Neural cell (in vitro differentiated cells): ENCODE data around the gene ZNF594. TPM values are rescaled to one million over a fixed set of nuclear protein-coding genes. Genes with fewer than 3 reads are reported as not detected.

Experiments
- H2AFZ ChIP-seq: fragments of 200-600, 300-800 bp; sonication (generic), shearing (Covaris generic); 2 replicates; pipeline ENCODE4 v1.6.0; 2014; ENCODE audit warnings: low read depth, mild to moderate bottlenecking, antibody characterized with exemption, low read length, moderate library complexity
- H3F3A ChIP-seq: fragments of 200-600 bp; shearing (Covaris generic); 2 replicates; pipeline ENCODE4 v1.6.1; 2016; ENCODE audit warnings: mild to moderate bottlenecking, moderate library complexity, mixed read lengths, antibody characterized with exemption, low read length; ENCODE audit not compliant: insufficient read depth, poor library complexity, severe bottlenecking
- H3K27ac ChIP-seq: fragments of 200-600, 300-800 bp; sonication (generic), shearing (Covaris generic); 2 replicates; pipeline ENCODE4 v1.5.1; 2014; ENCODE audit warnings: mild to moderate bottlenecking, low read length, moderate library complexity
- H3K27me3 ChIP-seq: fragments of 300-800, 200-600 bp; sonication (generic), shearing (Covaris generic); 2 replicates; pipeline ENCODE4 v1.6.0; 2014; ENCODE audit warnings: mild to moderate bottlenecking, low read depth, low read length, moderate library complexity; ENCODE audit not compliant: insufficient read depth
- H3K36me3 ChIP-seq: fragments of 300-800, 200-600 bp; sonication (generic), shearing (Covaris generic); 2 replicates; pipeline ENCODE4 v1.5.1; 2014; ENCODE audit warnings: mild to moderate bottlenecking, antibody characterized with exemption, low read length, moderate library complexity; ENCODE audit not compliant: insufficient read depth
- H3K4me2 ChIP-seq: fragments of 300-800, 200-600 bp; sonication (generic), shearing (Covaris generic); 2 replicates; pipeline ENCODE4 v1.6.0; 2014; ENCODE audit warnings: mild to moderate bottlenecking, low read length
- H3K4me3 ChIP-seq: fragments of 300-800, 200-600 bp; sonication (generic), shearing (Covaris generic); 2 replicates; pipeline ENCODE4 v1.5.1; 2014; ENCODE audit warnings: mild to moderate bottlenecking, low read length, moderate library complexity
- H3K79me2 ChIP-seq: fragments of 200-600 bp; shearing (Covaris generic); replicated peaks from 2 replicates; pipeline ENCODE4 v1.6.0; 2014; ENCODE audit warnings: mild to moderate bottlenecking, low read length, moderate library complexity; ENCODE audit not compliant: insufficient read depth
- H3K9ac ChIP-seq: fragments of 300-800, 200-600 bp; sonication (generic), shearing (Covaris generic); 2 replicates; pipeline ENCODE4 v1.6.1; 2016; ENCODE audit warnings: mild to moderate bottlenecking, low read length, mixed read lengths
- H3K9me2 ChIP-seq: fragments of 200-600 bp; shearing (Covaris generic); 2 replicates; pipeline ENCODE4 v1.6.1; 2016; ENCODE audit warnings: mild to moderate bottlenecking, low read length, mixed read lengths; ENCODE audit not compliant: insufficient read depth
- H3K9me3 ChIP-seq: fragments of 200-600, 300-800 bp; sonication (generic), shearing (Covaris generic); 2 replicates; pipeline ENCODE4 v1.6.1; 2016; ENCODE audit warnings: mild to moderate bottlenecking, mixed run types, low read length, moderate library complexity, mixed read lengths
- H4K20me1 ChIP-seq: fragments of 200-600 bp; shearing (Covaris generic); 2 replicates; pipeline ENCODE4 v1.6.1; 2016; ENCODE audit warnings: mild to moderate bottlenecking, mixed run types; ENCODE audit not compliant: insufficient read depth
- EP300 ChIP-seq: fragments of 450-650 bp; conservative IDR thresholded peaks from 2 replicates; pipeline ENCODE4 v1.6.1; 2014; ENCODE audit warnings: antibody characterized with exemption, mild to moderate bottlenecking, moderate library complexity; ENCODE audit not compliant: poor library complexity, severe bottlenecking
- EZH2 ChIP-seq: fragments of 200-600, 300-800 bp; shearing (Covaris generic), sonication (generic); IDR thresholded peaks from 2 replicates; pipeline ENCODE4 v1.6.1; 2014; ENCODE audit warnings: antibody characterized with exemption, low read length, borderline replicate concordance, mild to moderate bottlenecking; ENCODE audit not compliant: insufficient read depth, poor library complexity, severe bottlenecking
- MXI1 ChIP-seq: fragments of 450-650 bp; conservative IDR thresholded peaks from 2 replicates; pipeline ENCODE4 v1.6.1; 2014; ENCODE audit warnings: antibody characterized with exemption, mild to moderate bottlenecking; ENCODE audit not compliant: poor library complexity, severe bottlenecking
- POLR2AphosphoS5 ChIP-seq: IDR thresholded peaks from 2 replicates; pipeline ENCODE4 v1.6.1; 2012
- RAD21 ChIP-seq: fragments of 450-650 bp; conservative IDR thresholded peaks from 2 replicates; pipeline ENCODE4 v1.6.1; 2014; ENCODE audit warnings: antibody characterized with exemption, mild to moderate bottlenecking, moderate library complexity
- SMC3 ChIP-seq: fragments of 450-650 bp; conservative IDR thresholded peaks from 2 replicates; pipeline ENCODE4 v1.6.1; 2014; ENCODE audit warnings: antibody characterized with exemption, mild to moderate bottlenecking, moderate library complexity; ENCODE audit not compliant: poor library complexity
- TAF1 ChIP-seq: IDR thresholded peaks from 2 replicates; pipeline ENCODE4 v1.6.1; 2012; ENCODE audit warnings: low read depth
- polyA plus RNA-seq: library from polyadenylated mRNA; depleted of rRNA; stranded (reverse); fragments of >200 nt; gene quantifications from 2 replicates; pipeline ENCODE4 v1.2.3, GENCODE V29; 2014
- TF ChIP-seq, protein P1 (sequence below): IDR thresholded peaks from 2 replicates; pipeline ENCODE4 v1.6.1; 2012; ENCODE audit warnings: borderline replicate concordance
- TF ChIP-seq, protein P2 (sequence below): fragments of 450-650 bp; IDR thresholded peaks from 2 replicates; pipeline ENCODE4 v1.5.1; 2014; ENCODE audit warnings: antibody characterized with exemption, mild to moderate bottlenecking, moderate library complexity; ENCODE audit not compliant: poor library complexity, severe bottlenecking

The ZNF594 gene
- polyA plus RNA-seq, 1 donor from 2014 or later = 28.2 TPM

DNA sequence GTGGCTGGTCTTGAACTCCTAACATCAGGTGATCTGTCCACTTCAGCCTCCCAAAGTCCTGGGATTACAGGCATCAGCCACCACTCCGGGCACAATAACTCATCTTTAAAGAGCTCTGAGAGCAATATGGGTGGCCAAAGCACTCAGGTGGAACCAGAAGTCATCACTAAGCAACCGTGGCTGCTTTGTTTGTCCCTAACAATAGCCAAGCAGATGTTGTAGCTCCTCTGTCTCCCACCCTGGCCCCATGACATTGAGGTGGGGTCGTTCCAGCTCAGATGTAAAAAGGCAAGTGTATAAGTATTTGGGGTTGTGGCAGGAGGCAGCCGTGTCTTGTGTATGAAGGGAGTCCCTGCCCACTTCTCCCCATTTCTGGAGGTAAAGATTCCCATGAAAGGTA, 46.7 kb upstream of the ZNF594 start:
- Histone ChIP-seq H3K4me2 (no peak overlapping the region), H3K27ac (no peak overlapping the region), H2AFZ (no peak overlapping the region), H3K27me3 (no peaks in the 10 kb centered on the region), H3K4me3 (no peak overlapping the region), H3K79me2 (no peaks in the 10 kb centered on the region), H3F3A (no peaks in the 10 kb centered on the region), H3K9ac (no peak overlapping the region), H3K9me3 (no peaks in the 10 kb centered on the region), H3K36me3 (no peaks in the 10 kb centered on the region), H3K9me2 (no peaks in the 10 kb centered on the region), H4K20me1 (no peaks in the 10 kb centered on the region)
- TF ChIP-seq, protein P1, sequence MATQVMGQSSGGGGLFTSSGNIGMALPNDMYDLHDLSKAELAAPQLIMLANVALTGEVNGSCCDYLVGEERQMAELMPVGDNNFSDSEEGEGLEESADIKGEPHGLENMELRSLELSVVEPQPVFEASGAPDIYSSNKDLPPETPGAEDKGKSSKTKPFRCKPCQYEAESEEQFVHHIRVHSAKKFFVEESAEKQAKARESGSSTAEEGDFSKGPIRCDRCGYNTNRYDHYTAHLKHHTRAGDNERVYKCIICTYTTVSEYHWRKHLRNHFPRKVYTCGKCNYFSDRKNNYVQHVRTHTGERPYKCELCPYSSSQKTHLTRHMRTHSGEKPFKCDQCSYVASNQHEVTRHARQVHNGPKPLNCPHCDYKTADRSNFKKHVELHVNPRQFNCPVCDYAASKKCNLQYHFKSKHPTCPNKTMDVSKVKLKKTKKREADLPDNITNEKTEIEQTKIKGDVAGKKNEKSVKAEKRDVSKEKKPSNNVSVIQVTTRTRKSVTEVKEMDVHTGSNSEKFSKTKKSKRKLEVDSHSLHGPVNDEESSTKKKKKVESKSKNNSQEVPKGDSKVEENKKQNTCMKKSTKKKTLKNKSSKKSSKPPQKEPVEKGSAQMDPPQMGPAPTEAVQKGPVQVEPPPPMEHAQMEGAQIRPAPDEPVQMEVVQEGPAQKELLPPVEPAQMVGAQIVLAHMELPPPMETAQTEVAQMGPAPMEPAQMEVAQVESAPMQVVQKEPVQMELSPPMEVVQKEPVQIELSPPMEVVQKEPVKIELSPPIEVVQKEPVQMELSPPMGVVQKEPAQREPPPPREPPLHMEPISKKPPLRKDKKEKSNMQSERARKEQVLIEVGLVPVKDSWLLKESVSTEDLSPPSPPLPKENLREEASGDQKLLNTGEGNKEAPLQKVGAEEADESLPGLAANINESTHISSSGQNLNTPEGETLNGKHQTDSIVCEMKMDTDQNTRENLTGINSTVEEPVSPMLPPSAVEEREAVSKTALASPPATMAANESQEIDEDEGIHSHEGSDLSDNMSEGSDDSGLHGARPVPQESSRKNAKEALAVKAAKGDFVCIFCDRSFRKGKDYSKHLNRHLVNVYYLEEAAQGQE = no peak
- TF ChIP-seq, protein P2, sequence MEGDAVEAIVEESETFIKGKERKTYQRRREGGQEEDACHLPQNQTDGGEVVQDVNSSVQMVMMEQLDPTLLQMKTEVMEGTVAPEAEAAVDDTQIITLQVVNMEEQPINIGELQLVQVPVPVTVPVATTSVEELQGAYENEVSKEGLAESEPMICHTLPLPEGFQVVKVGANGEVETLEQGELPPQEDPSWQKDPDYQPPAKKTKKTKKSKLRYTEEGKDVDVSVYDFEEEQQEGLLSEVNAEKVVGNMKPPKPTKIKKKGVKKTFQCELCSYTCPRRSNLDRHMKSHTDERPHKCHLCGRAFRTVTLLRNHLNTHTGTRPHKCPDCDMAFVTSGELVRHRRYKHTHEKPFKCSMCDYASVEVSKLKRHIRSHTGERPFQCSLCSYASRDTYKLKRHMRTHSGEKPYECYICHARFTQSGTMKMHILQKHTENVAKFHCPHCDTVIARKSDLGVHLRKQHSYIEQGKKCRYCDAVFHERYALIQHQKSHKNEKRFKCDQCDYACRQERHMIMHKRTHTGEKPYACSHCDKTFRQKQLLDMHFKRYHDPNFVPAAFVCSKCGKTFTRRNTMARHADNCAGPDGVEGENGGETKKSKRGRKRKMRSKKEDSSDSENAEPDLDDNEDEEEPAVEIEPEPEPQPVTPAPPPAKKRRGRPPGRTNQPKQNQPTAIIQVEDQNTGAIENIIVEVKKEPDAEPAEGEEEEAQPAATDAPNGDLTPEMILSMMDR = no peak
- TF ChIP-seq EP300 (no peak), TAF1 (no peak), MXI1 (no peak), POLR2AphosphoS5 (no peak), EZH2 (no peak), RAD21 (no peak), SMC3 (no peak)

DNA sequence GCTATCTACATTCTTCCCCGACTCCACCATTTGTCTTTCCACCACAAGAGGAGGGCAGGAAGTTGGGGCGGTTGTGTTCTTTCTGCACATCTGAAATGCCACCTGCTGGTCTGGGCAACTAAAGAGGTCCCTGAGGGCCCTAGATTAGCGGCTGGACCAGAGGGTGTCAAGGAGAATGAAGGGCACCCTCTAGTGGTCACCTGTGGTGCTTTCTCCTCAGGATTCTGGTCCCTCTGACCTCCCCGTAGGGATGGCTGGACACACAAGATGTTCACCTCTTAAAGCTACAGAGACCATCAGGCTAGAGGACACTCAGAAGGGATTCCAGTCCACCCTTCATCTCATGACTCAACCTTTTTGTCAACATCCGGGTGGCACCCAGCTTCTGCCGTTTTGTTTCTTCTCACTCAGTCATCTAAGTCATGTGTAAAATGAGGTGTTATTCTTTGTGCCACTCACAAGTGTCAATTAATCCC, 45.9 kb upstream of the ZNF594 start:
- H2AFZ ChIP-seq = no peak overlapping the region
- no peaks in the 10 kb centered on the region for H3K79me2 ChIP-seq
- H3K4me3 ChIP-seq = no peak overlapping the region
- H3F3A ChIP-seq = no peaks in the 10 kb centered on the region
- no peak overlapping the region for H3K9ac ChIP-seq
- no peaks in the 10 kb centered on the region for H3K9me3 ChIP-seq
- no peak for TF ChIP-seq TAF1
- TF ChIP-seq, protein P2 = no peak
- no peak for TF ChIP-seq SMC3
- TF ChIP-seq EP300 = no peak
- TF ChIP-seq, protein P1 = no peak
- TF ChIP-seq RAD21 = no peak
- no peak for TF ChIP-seq MXI1
- TF ChIP-seq EZH2 = no peak
- no peak for TF ChIP-seq POLR2AphosphoS5
- H3K27ac ChIP-seq = no peak overlapping the region
- H4K20me1 ChIP-seq = no peaks in the 10 kb centered on the region
- H3K9me2 ChIP-seq = no peaks in the 10 kb centered on the region
- H3K4me2 ChIP-seq = no peak overlapping the region
- no peaks in the 10 kb centered on the region for H3K36me3 ChIP-seq
- H3K27me3 ChIP-seq = no peaks in the 10 kb centered on the region
